K562 (cell line): Measurements from ENCODE around the gene HPX. TPM values are rescaled to one million over a fixed set of nuclear protein-coding genes. Genes with fewer than 3 reads are reported as not detected.

Experiments
- ATAC-seq: fragments of 200-7000 bp; cut with Tn5 transposase; 3 replicates; pipeline ENCODE4 v1.9.1; 2020; ENCODE audit warnings: moderate library complexity
- BruUV-seq: library from RNA; stranded (reverse); fragments of 400-500 nt; replicated peaks from 2 replicates; lab custom pipeline; 2021; lab: Mats Ljungman, UMichigan
- CTCF ChIA-PET: fragments of 300-600 bp; formaldehyde crosslinking; extraction: SDS; loops from one replicate; lab custom pipeline; 2021; ENCODE audit warnings: low intra/inter-chr PET ratio; lab: Yijun Ruan, JAX
- POLR2A ChIA-PET: fragments of 300-600, 350-650 bp; sonication (Branson Sonifier 250); formaldehyde crosslinking; extraction: SDS; loops from one replicate; lab custom pipeline; 2021; ENCODE audit warnings: antibody characterized with exemption, inconsistent platforms; lab: Yijun Ruan, JAX
- DNase-seq, 4 experiments: peaks; one replicate each; pipeline versions ENCODE4 v3.0.0 to v3.0.0-alpha.2; 2011 to 2018; ENCODE audit warnings: low spot score in 3 of 4, mixed read lengths in 3 of 4; ENCODE audit errors: extremely low read depth in 1 of 4
- FAIRE-seq: peaks from 2 replicates; lab custom pipeline; 2011; peaks lifted over from hg19 to GRCh38; lab: Jason Lieb, UNC
- H2AFZ ChIP-seq: 2 replicates; pipeline ENCODE4 v1.6.0; 2011; ENCODE audit warnings: low read depth, low read length, control low read depth, inconsistent platforms
- H3K27ac ChIP-seq: fragments of 200-600 bp; 3 replicates; pipeline ENCODE4 v1.8.0; 2011; ENCODE audit warnings: low read depth, mild to moderate bottlenecking, control low read depth, inconsistent platforms, low read length, moderate library complexity, mixed read lengths; ENCODE audit errors: extremely low read depth
- H3K27me3 ChIP-seq, 2 experiments: fragments of 300-600 bp in 1 of 2; 2 replicates in 1 of 2; 3 replicates in 1 of 2; pipeline versions ENCODE4 v1.6.0 to v1.8.0; 2011; ENCODE audit warnings: inconsistent platforms in 2 of 2, low read length in 2 of 2, mild to moderate bottlenecking in 1 of 2, mixed read lengths in 1 of 2, moderate library complexity in 1 of 2; ENCODE audit not compliant: control insufficient read depth in 2 of 2, insufficient read depth in 2 of 2
- H3K36me3 ChIP-seq: fragments of 300-600 bp; 3 replicates; pipeline ENCODE4 v1.8.0; 2011; ENCODE audit warnings: mild to moderate bottlenecking, low read length, inconsistent platforms; ENCODE audit not compliant: control insufficient read depth, insufficient read depth
- H3K4me1 ChIP-seq, 2 experiments: fragments of 200-600 bp in 1 of 2; replicated peaks in 1 of 2; 2 replicates in 1 of 2; 3 replicates in 1 of 2; pipeline versions ENCODE4 v1.5.1 to v1.8.0; 2011; ENCODE audit warnings: inconsistent platforms in 2 of 2, low read length in 2 of 2, mild to moderate bottlenecking in 1 of 2, mixed read lengths in 1 of 2, moderate library complexity in 1 of 2; ENCODE audit not compliant: control insufficient read depth in 2 of 2, insufficient read depth in 2 of 2
- H3K4me2 ChIP-seq: 2 replicates; pipeline ENCODE4 v1.6.1; 2011; ENCODE audit warnings: low read length, control low read depth, inconsistent platforms, mixed read lengths; ENCODE audit not compliant: insufficient read depth
- H3K4me3 ChIP-seq: fragments of 200-600 bp; sonication (generic), shearing (Covaris generic); 2 replicates; pipeline ENCODE4 v1.5.1; 2016; ENCODE audit warnings: control low read depth, inconsistent platforms
- H3K79me2 ChIP-seq: fragments of 200-600 bp; 3 replicates; pipeline ENCODE4 v1.8.0; 2011; ENCODE audit warnings: low read length, inconsistent platforms; ENCODE audit not compliant: control insufficient read depth, insufficient read depth
- H3K9ac ChIP-seq, 2 experiments: 2 replicates each; pipeline versions ENCODE4 v1.6.0 to v1.6.1; 2011; ENCODE audit warnings: low read depth in 2 of 2, low read length in 2 of 2, control low read depth in 1 of 2, inconsistent platforms in 1 of 2, mild to moderate bottlenecking in 1 of 2, mixed read lengths in 1 of 2; ENCODE audit not compliant: insufficient read depth in 1 of 2
- H3K9me1 ChIP-seq: one replicate; pipeline ENCODE4 v1.6.0; 2011; ENCODE audit warnings: inconsistent platforms, mild to moderate bottlenecking, low read length, moderate library complexity; ENCODE audit not compliant: control insufficient read depth, insufficient read depth
- H3K9me3 ChIP-seq: replicated peaks from 2 replicates; pipeline ENCODE4 v1.5.1; 2011; ENCODE audit warnings: low read depth, low read length, inconsistent platforms; ENCODE audit not compliant: control insufficient read depth, insufficient read depth
- H4K20me1 ChIP-seq: replicated peaks from 2 replicates; pipeline ENCODE4 v1.6.1; 2011; ENCODE audit warnings: low read length, inconsistent platforms, mixed read lengths; ENCODE audit not compliant: control insufficient read depth, insufficient read depth
- DACH1 ChIP-seq: fragments of 450-650 bp; IDR thresholded peaks from 2 replicates; pipeline ENCODE4 v1.6.1; 2018; ENCODE audit not compliant: partially characterized antibody
- GATA2 ChIP-seq: sonication (generic); formaldehyde crosslinking; IDR thresholded peaks from 2 replicates; pipeline ENCODE4 v1.4.0; 2020; ENCODE audit warnings: mild to moderate bottlenecking, missing genetic modification reagents
- HDGF ChIP-seq: fragments of 450-650 bp; IDR thresholded peaks from 2 replicates; pipeline ENCODE4 v1.6.1; 2016
- ILF3 ChIP-seq: fragments of 450-650 bp; IDR thresholded peaks from 2 replicates; pipeline ENCODE4 v1.6.1; 2018; ENCODE audit warnings: antibody characterized with exemption, mild to moderate bottlenecking, moderate library complexity, borderline replicate concordance
- NFRKB ChIP-seq: fragments of 450-650 bp; IDR thresholded peaks from 2 replicates; pipeline ENCODE4 v1.6.1; 2016; ENCODE audit warnings: low read depth
- PHF21A ChIP-seq: fragments of 450-650 bp; IDR thresholded peaks from 2 replicates; pipeline ENCODE4 v1.6.1; 2017; ENCODE audit warnings: low read depth, borderline replicate concordance
- POLR2AphosphoS5 ChIP-seq: IDR thresholded peaks from 2 replicates; pipeline ENCODE4 v1.6.1; 2011; ENCODE audit warnings: mild to moderate bottlenecking, low read depth, low read length, moderate library complexity; ENCODE audit not compliant: control insufficient read depth, insufficient read depth
- POU5F1 ChIP-seq: fragments of 150-350 bp; IDR thresholded peaks from 2 replicates; pipeline ENCODE4 v1.6.1; 2014; ENCODE audit warnings: borderline replicate concordance, low read length, low read depth, mild to moderate bottlenecking; ENCODE audit not compliant: partially characterized antibody
- ZBTB9 ChIP-seq: fragments of 450-650 bp; formaldehyde crosslinking; IDR thresholded peaks from 2 replicates; pipeline ENCODE4 v1.4.0; 2020; ENCODE audit warnings: mild to moderate bottlenecking, moderate library complexity
- ZNF589 ChIP-seq: fragments of 200-800 bp; sonication (Bioruptor generic); IDR thresholded peaks from 2 replicates; pipeline ENCODE4 v1.6.1; 2016; ENCODE audit warnings: low read depth, missing genetic modification characterization, missing compliant biosample characterization
- WGBS: fragments of 100-300 bp; shearing (Covaris generic); methylation state at CpG from one replicate; pipeline ENCODE4 v1.1.6; 2016; ENCODE audit warnings: low coverage, mixed read lengths; ENCODE audit not compliant: insufficient coverage; ENCODE audit errors: missing lambda C conversion rate; 5-methylcytosine and 5-hydroxymethylcytosine counted together
- in situ Hi-C: fragments of 300-500 bp; cut with MboI; formaldehyde crosslinking; loops from 4 replicates; pipeline ENCODE4 v1.15.0; 2018; ENCODE audit warnings: inconsistent platforms, mixed read lengths
- intact Hi-C: fragments of 100-400 bp; cut with micrococcal nuclease; formaldehyde crosslinking; loops from 2 replicates; pipeline ENCODE4 v1.14.2; 2022
- polyA plus RNA-seq, 8 experiments: library from polyadenylated mRNA; depleted of rRNA in 4 of 8; stranded (reverse) in 5 of 8; unstranded in 3 of 8; fragments of >200 nt; fragmentation: Nextera tagmentation in 2 of 8; fragmentation: Illumina TruSeq in 1 of 8; extraction: Ambion mirVana in 2 of 8; extraction: Trizol in 1 of 8; gene quantifications; 2 replicates each; pipeline versions ENCODE4 v1.2.1 to v1.2.3, GENCODE V29; 2011 to 2014; ENCODE audit warnings: inconsistent platforms in 1 of 8, missing spikeins in 1 of 8
- total RNA-seq, 7 experiments: library from RNA; depleted of rRNA in 6 of 7; stranded (reverse); fragments of >200 nt in 6 of 7; fragmentation: Illumina TruSeq in 2 of 7; extraction: Trizol in 2 of 7; gene quantifications; 2 replicates each; pipeline versions ENCODE4 v1.2.1 to v1.2.3, GENCODE V29; 2011 to 2021; ENCODE audit warnings: low replicate concordance in 1 of 7
- TF ChIP-seq, protein P1 (sequence below): fragments of 450-650 bp; IDR thresholded peaks from 2 replicates; pipeline ENCODE4 v1.6.1; 2014; ENCODE audit warnings: low read depth, mild to moderate bottlenecking, moderate library complexity, borderline replicate concordance

HPX gene
- total and polyA plus RNA-seq, 9 of the 15 experiments (the other 6 are each of a cell fraction or from before 2014, with no cell fraction given), result 0.12 to 1.2 (median 0.49) TPM; not detected in 1

DNA sequence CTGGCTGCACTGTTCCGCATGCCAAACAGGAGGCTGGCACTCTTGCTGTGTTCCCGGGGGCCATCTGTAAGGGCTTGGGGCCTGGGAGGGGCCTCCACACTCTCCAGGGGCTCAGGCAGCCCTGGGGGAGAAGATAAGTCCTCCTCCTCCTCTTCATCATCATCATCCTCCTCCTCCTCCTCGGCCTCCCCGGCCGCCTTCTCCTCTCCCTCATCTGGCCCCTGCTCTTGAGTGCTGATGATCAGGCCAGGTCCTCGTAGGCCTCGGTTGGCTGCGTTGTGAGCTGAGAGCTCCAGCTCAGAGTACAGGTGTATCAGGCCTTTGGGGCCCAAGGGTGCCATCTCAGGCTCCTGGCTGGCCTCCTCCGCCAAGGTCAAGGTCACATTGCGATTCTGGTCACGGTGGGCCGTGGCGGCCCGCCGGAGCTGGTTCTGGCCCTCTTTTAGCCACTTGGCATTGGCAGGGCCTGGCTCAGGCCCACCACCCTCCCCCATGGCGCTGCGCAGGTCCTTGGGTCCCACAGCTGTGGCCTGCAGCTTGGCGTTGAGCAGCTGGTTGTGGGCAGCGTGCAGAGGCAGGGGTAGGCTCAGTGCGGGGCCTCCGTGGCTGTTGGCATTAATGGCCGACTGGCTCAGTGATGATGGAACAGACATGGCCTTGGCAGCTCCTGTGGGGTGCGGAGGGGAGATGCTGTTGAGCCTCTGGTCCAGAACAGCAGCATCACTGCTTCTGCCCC lies 29.9 kb downstream of the HPX start (continued):
- TF ChIP-seq, protein P1, sequence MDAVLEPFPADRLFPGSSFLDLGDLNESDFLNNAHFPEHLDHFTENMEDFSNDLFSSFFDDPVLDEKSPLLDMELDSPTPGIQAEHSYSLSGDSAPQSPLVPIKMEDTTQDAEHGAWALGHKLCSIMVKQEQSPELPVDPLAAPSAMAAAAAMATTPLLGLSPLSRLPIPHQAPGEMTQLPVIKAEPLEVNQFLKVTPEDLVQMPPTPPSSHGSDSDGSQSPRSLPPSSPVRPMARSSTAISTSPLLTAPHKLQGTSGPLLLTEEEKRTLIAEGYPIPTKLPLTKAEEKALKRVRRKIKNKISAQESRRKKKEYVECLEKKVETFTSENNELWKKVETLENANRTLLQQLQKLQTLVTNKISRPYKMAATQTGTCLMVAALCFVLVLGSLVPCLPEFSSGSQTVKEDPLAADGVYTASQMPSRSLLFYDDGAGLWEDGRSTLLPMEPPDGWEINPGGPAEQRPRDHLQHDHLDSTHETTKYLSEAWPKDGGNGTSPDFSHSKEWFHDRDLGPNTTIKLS, result no peak
- TF ChIP-seq GATA2, result no peak

DNA sequence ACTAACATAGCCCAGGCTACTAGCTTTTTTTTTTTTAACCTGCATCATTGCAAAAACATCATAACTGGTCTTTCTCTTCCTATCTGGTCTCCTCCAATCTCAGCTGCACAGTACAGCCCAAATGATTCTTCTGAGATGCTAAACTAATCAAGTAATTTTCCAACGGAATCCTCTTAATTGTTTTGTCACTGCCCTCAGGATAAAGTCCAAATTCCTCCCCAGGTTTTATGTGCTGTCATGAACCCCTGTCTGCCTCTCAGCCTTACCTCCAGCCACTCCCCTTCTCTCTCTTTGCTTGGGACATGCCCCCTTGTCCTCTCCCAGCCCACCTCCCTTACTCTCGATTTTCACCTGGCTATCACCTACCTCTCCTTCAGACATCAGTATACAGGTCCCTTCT lies 34.4 kb downstream of the HPX start:
- H4K20me1 ChIP-seq, result 0 out of 2 replicates have a peak, but pooled peaks cover 3% of the 10 kb centered on the region
- CTCF ChIA-PET, result no interaction called here
- H3K9ac ChIP-seq, result no peak overlapping the region
- H3K4me3 ChIP-seq, result no peak overlapping the region
- in situ Hi-C loops, result no loop called here
- DNase-seq (no peak), ATAC-seq (no peak)
- H3K4me1 ChIP-seq, result peaks cover 0 to 12% of the 10 kb centered on the region in 2 experiments; a peak in 3 of 5 replicates
- H3K4me2 ChIP-seq, result no peak overlapping the region
- no peaks in the 10 kb centered on the region for H3K36me3 ChIP-seq
- no TSS peak for BruUV-seq
- H3K27me3 ChIP-seq, result peaks cover 20 to 56% of the 10 kb centered on the region in 2 experiments; a peak in 4 of 5 replicates
- H3K79me2 ChIP-seq, result no peaks in the 10 kb centered on the region
- no peaks in the 10 kb centered on the region for H3K9me1 ChIP-seq
- no peak overlapping the region for H2AFZ ChIP-seq
- intact Hi-C loops, result no loop called here
- 0% methylated on average over 2 of the region's 2 CpGs for WGBS
- H3K27ac ChIP-seq, result no peak overlapping the region
- TF ChIP-seq NFRKB (no peak), POLR2AphosphoS5 (no peak), PHF21A (no peak), ILF3 (no peak), HDGF (no peak), DACH1 (no peak), POU5F1 (no peak), ZBTB9 (CRISPR knock-in tag) (no peak), ZNF589 (CRISPR knock-in tag) (no peak)
- TF ChIP-seq, all 486 proteins: peak for 0
- FAIRE-seq, result no peak
- POLR2A ChIA-PET, result no interaction called here
- H3K9me3 ChIP-seq, result no peaks in the 10 kb centered on the region
